ENCODE measurements around the gene RANBP9. TPM values are rescaled to one million over a fixed set of nuclear protein-coding genes. Genes with fewer than 3 reads are reported as not detected.
A peak's percentile ranks its signal among the peaks of the same experiment; 100 is the strongest.

The RANBP9 gene
- total RNA-seq, 4 donors from 2014 or later = 29.3 to 57.1 (median 42.4) TPM

- H3K27ac ChIP-seq (replicated peaks in 1 of 4) = no peak overlapping the region
- TF ChIP-seq EP300 (IDR thresholded peaks at IDR 0.05) (no peak), CTCF (IDR thresholded peaks at IDR 0.05) (peak in 1 of 3 experiments; percentile 43)
- DNase-seq (ENCODE audit: extremely low spot score) = no peak
- H3K9me3 ChIP-seq = no peaks in the 10 kb centered on the region
- H3K27me3 ChIP-seq = no peaks in the 10 kb centered on the region
- no peak overlapping the region for H3K4me3 ChIP-seq
- intact Hi-C loops (cut with DNase I) = no loop called here
- peaks cover 32 to 92% (median 79%) of the 10 kb centered on the region in 4 donors for H3K36me3 ChIP-seq
- 70% methylated on average over 4 of the region's 4 CpGs for WGBS
- no peaks in the 10 kb centered on the region for H3K4me1 ChIP-seq
Observed at GRCh38 chr6:13624871-13625288, 86.8 kb downstream of the RANBP9 start.

GRCh38 chr6:13617066-13617465 lies 94.6 kb downstream of the RANBP9 start:
- no peak for DNase-seq (ENCODE audit: extremely low spot score)
- H3K4me1 ChIP-seq = peaks cover 17 to 27% (median 25%) of the 10 kb centered on the region in 4 donors
- 81% methylated on average over 2 of the region's 2 CpGs for WGBS
- H3K9me3 ChIP-seq = no peaks in the 10 kb centered on the region
- no peak overlapping the region for H3K27ac ChIP-seq (replicated peaks in 1 of 4)
- intact Hi-C loops (cut with DNase I) = no loop called here
- no peaks in the 10 kb centered on the region for H3K27me3 ChIP-seq
- H3K36me3 ChIP-seq = peaks cover 39 to 58% (median 51%) of the 10 kb centered on the region in 4 donors
- no peak overlapping the region for H3K4me3 ChIP-seq
- no peak for TF ChIP-seq CTCF (IDR thresholded peaks at IDR 0.05)

GRCh38 chr6:13615792-13616120 lies 95.9 kb downstream of the RANBP9 start:
- intact Hi-C loops (cut with DNase I) = loop anchor here (1.0 to 2.0 kb wide), 2 partner anchors 95 to 152 kb away; partner anchors contain the start of gene RANBP9
- Histone ChIP-seq H3K36me3 (peaks cover 28 to 45% (median 40%) of the 10 kb centered on the region in 4 donors), H3K9me3 (no peaks in the 10 kb centered on the region), H3K27me3 (no peaks in the 10 kb centered on the region), H3K4me3 (peak overlapping the region; percentile 73 to 94 (median 85)), H3K27ac (replicated peaks in 1 of 4) (peak overlapping the region; percentile 84 to 93 (median 90)), H3K4me1 (peaks cover 17 to 27% (median 25%) of the 10 kb centered on the region in 4 donors)
- TF ChIP-seq CTCF (IDR thresholded peaks at IDR 0.05) = no peak
- TF ChIP-seq POLR2AphosphoS5 (IDR thresholded peaks at IDR 0.05) = no peak
- no peak for TF ChIP-seq EP300 (IDR thresholded peaks at IDR 0.05)
- TF ChIP-seq POLR2A (IDR thresholded peaks at IDR 0.05; ENCODE audit: low read depth) = no peak
- WGBS = 1% methylated on average over 14 of the region's 14 CpGs
- DNase-seq (ENCODE audit: extremely low spot score) = no peak

- peak within 1 kb of the TSS; percentile 73 to 94 (median 85) for H3K4me3 ChIP-seq
- intact Hi-C loops (cut with DNase I) = loop anchor here (1.0 to 5.0 kb wide), 3 partner anchors 38 to 152 kb away; partner anchors contain the start of gene RANBP9
- peaks cover 17 to 27% (median 25%) of the 10 kb centered on the region in 4 donors for H3K4me1 ChIP-seq
- peak within 1 kb of the TSS; percentile 84 to 93 (median 90) for H3K27ac ChIP-seq (replicated peaks in 1 of 4)
- TF ChIP-seq POLR2A (IDR thresholded peaks at IDR 0.05; ENCODE audit: low read depth) (peak; percentile 37), CTCF (IDR thresholded peaks at IDR 0.05) (peak; percentile 91 to 92 (median 92)), EP300 (IDR thresholded peaks at IDR 0.05) (no peak), POLR2AphosphoS5 (IDR thresholded peaks at IDR 0.05) (peak; percentile 98 to 99)
- H3K27me3 ChIP-seq = no peaks in the 10 kb centered on the region
- peaks cover 24 to 41% (median 34%) of the 10 kb centered on the region in 4 donors for H3K36me3 ChIP-seq
- no peaks in the 10 kb centered on the region for H3K9me3 ChIP-seq
- peak; percentile 99 for DNase-seq (ENCODE audit: extremely low spot score)
- WGBS = under 1% methylated on average over 30 of the region's 85 CpGs
Observed at GRCh38 chr6:13614926-13615791, 96.5 kb downstream of the RANBP9 start, which contains the start of gene NOL7. Gene NOL7 (plus strand): TSS chr6:13615335. CDS start chr6:13615359, 24 bp downstream.

Measured in esophagus muscularis mucosa (tissue), 4 donors.